Raji (cell line): Measurements from ENCODE around the gene CTRB2.

ENCODE experiments used
- POLR2A ChIP-seq: IDR thresholded peaks from 2 replicates; pipeline ENCODE4 v1.6.1; 2011; ENCODE audit warnings: low read depth, low read length, control low read depth; ENCODE audit not compliant: insufficient read depth

The CTRB2 gene

GRCh38 chr16:75246504-75247205 lies 39.7 kb upstream of the CTRB2 start:
- TF ChIP-seq POLR2A, result no peak

- TF ChIP-seq POLR2A, result no peak
These were observed 38.1 kb upstream of the CTRB2 start for GRCh38 chr16:75244844-75245758.

DNA sequence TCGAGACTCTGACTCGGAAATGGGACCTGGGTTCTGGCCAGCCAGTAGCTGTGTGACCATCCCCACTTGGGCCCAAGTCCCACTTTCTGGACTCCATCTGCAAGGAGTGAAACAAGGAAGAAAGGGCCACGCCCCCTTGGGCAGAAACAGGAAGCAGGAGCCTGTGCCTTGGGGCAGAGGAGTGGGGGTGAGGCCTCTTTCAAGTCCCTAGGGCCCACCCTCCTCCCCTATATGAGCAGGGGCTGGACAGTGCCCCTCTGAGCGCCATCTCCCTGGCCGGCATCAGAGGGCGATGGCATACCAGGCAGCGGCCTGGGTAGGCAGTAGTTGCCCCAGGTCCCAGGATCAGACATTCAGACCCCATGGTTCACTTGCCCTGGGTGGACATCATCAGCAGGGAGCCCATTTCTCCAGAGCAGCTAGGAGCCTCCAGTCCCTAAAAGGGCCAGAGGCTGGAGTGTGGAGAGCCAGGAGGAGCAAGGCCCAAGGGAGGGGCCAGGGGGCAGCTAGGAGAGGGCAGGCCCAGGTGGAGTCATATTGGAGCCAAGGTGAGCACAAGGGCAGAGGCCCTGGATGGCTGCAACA lies 37.4 kb upstream of the CTRB2 start:
- TF ChIP-seq POLR2A, result no peak

- TF ChIP-seq POLR2A, result no peak
These were observed 36.8 kb upstream of the CTRB2 start for GRCh38 chr16:75243667-75244224.

DNA sequence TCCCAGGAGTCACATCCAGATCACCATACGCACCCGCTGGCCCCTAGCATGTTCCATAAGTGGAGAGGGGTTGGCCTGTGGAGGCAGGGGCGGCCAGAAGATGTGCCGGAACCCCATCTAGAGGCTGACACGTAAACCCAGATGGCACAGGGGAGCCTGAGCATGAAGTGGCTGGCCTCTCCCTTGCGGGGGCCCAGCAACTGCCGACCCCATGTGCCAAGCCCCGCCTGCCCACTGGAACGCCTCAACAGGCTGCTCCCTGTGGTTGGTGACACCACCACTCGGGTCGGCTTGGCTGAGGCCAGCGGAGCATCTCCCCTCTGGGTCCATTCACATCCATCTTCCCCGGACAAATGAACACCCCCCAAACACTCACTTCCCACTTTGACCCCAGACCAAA lies 35.0 kb upstream of the CTRB2 start:
- no peak for TF ChIP-seq POLR2A

DNA sequence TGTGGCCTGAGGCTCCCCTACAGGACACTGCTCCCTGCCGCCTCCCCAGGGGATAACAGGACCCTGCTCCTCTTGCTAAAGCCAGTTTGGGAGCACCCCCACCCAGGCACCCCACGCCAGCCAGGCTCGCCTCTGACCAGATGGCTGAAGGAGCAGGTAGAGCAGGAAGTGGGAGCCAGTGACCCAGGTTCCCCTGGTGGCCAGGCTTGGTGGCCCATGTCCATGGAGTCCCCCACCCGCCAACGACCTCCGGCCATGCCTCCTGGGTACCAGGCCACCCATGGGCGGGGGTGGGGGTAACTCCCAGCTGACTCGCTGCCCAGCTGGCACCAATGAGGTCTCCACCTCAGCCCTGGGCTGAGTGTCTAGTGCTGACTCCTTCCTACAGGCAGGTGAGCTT lies 34.5 kb upstream of the CTRB2 start:
- TF ChIP-seq POLR2A, result no peak

DNA sequence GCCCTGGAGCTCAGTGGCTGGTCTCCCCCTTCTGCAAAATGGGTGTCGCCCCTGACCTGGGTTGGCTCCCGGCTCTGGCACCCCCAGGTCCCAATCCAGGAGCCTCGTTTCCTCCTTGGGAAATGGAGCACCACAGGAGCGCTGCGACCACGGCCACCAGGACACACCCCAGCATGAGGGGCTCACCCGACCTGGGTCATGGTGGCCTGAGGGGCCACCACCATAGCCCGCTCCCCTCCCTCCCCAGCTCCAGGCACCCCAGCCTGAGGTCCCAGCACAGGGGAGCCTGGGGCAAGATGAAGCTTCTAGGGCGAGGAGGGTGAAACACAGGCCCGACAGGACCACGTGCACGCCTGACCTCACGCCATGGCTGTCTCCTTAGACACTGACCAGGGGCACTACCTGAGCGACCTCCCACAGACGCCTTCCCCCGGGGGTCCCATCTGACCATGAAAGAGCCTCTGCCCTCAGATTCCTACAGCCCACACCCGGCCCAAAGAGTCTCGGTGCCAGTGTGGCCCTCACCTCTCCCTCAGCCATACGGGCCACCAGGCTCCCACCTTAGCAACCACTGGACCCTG lies 32.7 kb upstream of the CTRB2 start:
- no peak for TF ChIP-seq POLR2A

DNA sequence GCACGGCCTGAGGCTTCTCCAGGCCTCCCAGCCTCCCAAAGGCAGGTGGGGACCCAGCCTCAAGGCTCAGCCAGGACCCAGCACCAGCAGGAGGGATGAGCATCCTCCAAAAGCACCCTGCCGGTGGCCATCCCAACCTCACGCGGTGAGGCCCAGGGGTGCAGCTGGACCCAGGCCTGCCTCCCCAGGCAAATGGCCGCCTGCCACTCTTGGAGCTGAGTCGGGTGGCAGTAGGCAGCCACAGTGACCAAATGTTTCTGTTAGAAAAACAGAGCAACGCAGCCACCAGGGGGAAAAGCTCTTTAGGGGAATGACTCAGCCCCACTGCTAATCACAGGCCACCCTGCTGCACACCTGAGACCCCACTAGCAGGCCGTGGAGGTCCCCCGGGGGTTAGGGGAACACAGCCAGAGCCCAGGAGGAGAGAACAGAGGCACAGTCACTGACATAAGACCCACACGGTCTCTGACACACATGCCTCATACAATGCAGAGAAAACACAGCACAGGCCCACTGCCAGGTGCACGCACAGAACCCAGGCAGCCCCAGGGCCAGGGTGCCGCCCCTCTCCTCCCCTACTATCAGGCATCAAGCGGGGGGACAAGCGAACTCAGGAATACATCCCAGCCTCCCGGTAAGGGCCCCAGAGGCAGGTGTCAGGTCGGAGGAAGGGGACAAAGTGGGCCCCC lies 32.0 kb upstream of the CTRB2 start:
- TF ChIP-seq POLR2A, result no peak

DNA sequence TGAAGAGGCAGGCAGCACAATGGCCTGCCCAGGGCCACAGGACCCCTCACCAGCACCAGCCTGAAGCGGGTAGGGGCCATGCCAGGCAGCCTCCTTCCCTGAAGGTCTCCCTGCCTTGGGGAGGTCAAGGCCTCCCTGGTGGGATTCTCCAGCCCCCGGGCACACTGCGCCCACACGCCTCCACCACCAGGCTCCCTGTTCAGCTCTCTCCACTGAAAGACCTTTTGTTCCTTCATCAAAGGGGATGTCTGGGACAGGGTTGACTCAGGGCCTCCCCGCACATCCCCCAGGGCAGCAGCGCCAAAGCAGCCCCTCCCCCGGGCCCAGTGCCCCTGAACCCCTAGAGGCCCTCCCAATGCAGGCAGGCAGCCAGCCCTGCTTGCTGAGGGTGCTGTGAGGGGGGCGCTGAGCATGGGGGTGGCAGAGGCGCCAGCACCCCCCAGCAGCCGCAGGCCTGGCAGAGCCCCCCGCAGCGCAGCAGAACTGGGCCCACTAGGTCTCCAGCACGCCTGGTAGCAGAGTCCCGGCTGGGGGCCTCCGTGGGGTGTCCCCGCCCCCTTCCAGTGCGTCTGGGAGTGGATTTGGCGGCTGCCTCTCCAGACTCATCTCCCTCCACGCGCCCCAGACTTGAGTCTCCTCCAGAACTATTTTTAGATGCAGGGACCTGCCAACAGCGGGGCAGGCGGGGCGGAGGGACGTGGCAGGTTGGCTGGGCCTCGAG lies 31.3 kb upstream of the CTRB2 start:
- no peak for TF ChIP-seq POLR2A

DNA sequence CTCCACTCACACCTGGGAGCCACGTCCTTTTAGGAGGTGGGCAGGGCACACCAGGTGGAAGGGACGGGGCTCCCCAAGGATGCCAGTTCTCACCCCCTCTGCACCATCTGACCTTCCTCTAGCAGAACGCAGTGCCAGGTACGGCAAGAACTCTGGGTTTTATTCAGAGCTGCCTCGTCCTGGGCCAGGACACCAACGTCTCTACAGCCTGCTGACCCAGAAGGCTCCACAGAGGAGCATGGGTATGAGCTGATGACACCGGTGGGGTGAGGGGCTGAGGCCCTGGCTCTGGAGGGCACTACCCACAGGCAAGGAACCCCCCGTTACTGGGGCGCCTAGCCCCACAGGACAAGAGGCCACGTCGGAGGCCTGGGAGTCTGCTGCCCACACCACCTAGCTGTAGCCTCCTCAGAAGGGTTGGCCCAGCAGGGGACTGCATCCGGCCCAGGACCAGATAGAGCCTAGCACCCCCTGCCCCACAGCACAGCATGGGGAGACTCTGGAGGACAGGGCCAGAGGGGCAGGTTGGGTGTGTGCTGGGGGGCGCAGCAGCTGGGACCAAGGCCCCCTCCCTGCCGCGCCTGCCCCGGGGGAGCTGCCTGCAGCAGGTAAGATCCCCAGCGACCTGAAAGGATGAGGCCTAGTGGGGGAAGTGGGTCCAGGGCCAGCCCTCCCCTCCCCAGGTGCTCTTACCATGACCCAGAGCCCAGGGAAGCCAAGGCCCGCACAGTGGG lies 30.6 kb upstream of the CTRB2 start:
- TF ChIP-seq POLR2A, result no peak

DNA sequence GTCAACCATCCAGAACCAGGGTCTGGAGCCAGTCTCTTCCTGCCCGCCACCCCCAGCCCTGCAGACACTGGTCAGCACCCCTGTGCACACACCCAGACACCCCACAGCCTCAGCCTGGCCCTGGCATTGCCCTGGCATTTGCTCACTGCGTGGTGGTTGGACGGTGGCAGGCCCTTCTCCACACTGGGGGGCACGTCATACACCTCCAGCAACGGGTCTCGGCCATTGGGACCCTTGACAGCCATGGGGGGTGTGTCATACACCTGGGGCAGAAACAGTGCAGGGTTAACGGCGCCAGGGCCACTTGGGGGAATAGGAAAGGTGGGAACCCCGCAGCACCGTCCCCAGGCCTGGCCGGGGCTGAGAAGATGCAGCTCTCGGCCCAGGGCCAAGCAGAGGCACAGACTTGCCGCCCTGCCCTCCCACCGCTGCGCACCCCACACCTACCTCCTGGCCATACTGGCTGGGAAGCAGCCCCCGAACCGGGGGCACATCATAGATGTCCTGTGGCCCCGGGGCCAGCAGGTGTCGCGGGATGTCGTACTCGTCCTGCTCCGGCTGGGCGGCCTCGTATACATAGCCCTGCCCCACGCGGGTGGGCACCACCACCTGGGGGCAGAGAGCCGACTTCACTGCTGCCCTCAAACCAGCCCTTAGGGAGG lies 29.9 kb upstream of the CTRB2 start:
- no peak for TF ChIP-seq POLR2A

DNA sequence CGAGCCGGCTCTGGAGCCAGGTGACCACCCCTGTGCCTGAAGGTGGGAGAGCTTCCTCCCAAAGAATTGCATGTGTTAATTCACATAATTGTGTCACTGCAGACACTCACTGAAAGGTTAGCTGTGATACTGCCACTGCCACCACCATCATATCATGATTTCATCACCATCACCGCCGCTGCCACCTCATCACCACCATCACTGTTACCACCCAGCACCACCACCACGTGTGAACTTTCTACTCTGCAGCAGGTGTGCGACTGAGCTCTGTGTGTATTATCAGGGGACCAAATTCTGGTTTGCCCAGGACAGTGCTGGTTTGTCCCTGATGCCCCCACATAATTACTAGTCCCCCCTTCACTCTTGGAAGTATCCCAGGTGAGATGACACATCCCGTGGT lies 29.3 kb upstream of the CTRB2 start:
- TF ChIP-seq POLR2A, result no peak

DNA sequence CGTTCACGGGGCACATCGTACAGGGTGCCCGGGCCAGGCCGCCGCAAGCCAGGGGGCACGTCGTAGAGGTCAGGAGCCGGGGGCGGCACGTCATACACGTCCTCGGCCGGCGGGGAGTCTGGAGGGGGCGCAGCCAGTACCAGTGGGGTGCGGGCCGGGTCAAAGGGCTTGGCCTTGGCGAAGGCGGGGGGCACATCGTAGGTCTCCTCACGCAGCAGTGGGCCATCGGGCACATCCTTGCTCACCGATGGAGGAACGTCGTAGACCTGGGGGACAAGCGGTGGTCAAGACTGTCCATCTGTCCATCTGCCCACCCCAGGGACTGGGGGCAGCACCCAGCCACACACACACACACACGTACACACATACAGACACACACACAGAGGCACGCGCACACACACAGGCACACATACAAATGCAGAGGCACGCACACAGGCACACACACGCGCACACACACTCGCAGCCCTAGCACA lies 28.8 kb upstream of the CTRB2 start:
- no peak for TF ChIP-seq POLR2A
